IMR-90 (cell line): Measurements from ENCODE around the gene CLCN4. TPM values are rescaled to one million over a fixed set of nuclear protein-coding genes. Genes with fewer than 3 reads are reported as not detected.

Experiments used
- ATAC-seq: fragments of 200-7000 bp; cut with Tn5 transposase; 2 replicates; pipeline ENCODE4 v1.9.1; 2020; ENCODE audit warnings: low read depth, mild to moderate bottlenecking, moderate library complexity
- BruUV-seq: library from RNA; stranded (reverse); fragments of 400-500 nt; replicated peaks from 2 replicates; lab custom pipeline; 2021; lab: Mats Ljungman, UMichigan
- CTCF ChIA-PET: fragments of 300-600 bp; formaldehyde crosslinking; extraction: SDS; loops from one replicate; lab custom pipeline; 2021; ENCODE audit warnings: antibody characterized with exemption; lab: Yijun Ruan, JAX
- POLR2A ChIA-PET: fragments of 300-600 bp; sonication (Branson Sonifier 250); formaldehyde crosslinking; loops from one replicate; lab custom pipeline; 2022; ENCODE audit warnings: antibody characterized with exemption; ENCODE audit not compliant: unreplicated experiment; lab: Charles Lee
- DNase-seq: peaks from one replicate; pipeline ENCODE4 v3.0.0; 2013
- H2AFZ ChIP-seq: replicated peaks from 2 replicates; pipeline ENCODE3; 2013; ENCODE audit warnings: low read length, mild to moderate bottlenecking; ENCODE audit not compliant: poor library complexity
- H2AK5ac ChIP-seq: 2 replicates; pipeline ENCODE4 v1.6.1; 2013; ENCODE audit warnings: low read depth, low read length, inconsistent platforms
- H2AK9ac ChIP-seq: replicated peaks from 2 replicates; pipeline ENCODE3; 2013; ENCODE audit warnings: mild to moderate bottlenecking, low read depth, low read length, moderate library complexity; ENCODE audit not compliant: poor library complexity
- H2BK120ac ChIP-seq: 2 replicates; pipeline ENCODE4 v1.6.1; 2013; ENCODE audit warnings: low read depth, low read length, inconsistent platforms
- H2BK15ac ChIP-seq: 3 replicates; pipeline ENCODE4 v1.6.1; 2013; ENCODE audit warnings: low read depth, low read length, inconsistent platforms
- H2BK20ac ChIP-seq: 2 replicates; pipeline ENCODE4 v1.6.1; 2013; ENCODE audit warnings: low read depth, mild to moderate bottlenecking, inconsistent platforms, low read length, moderate library complexity
- H2BK5ac ChIP-seq: 2 replicates; pipeline ENCODE4 v1.6.1; 2013; ENCODE audit warnings: mild to moderate bottlenecking, low read depth, low read length, inconsistent platforms; ENCODE audit not compliant: poor library complexity, severe bottlenecking
- H3K14ac ChIP-seq: replicated peaks from 2 replicates; pipeline ENCODE4 v1.6.1; 2013; ENCODE audit warnings: low read depth, low read length, inconsistent platforms
- H3K18ac ChIP-seq: 2 replicates; pipeline ENCODE4 v1.6.1; 2013; ENCODE audit warnings: low read depth, low read length, control low read depth
- H3K23ac ChIP-seq: 2 replicates; pipeline ENCODE4 v1.6.1; 2013; ENCODE audit warnings: low read depth, low read length, inconsistent platforms
- H3K27ac ChIP-seq: 2 replicates; pipeline ENCODE4 v1.5.1; 2013; ENCODE audit warnings: mild to moderate bottlenecking, control low read depth, low read length; ENCODE audit not compliant: insufficient read depth
- H3K27me3 ChIP-seq: 2 replicates; pipeline ENCODE4 v1.6.1; 2013; ENCODE audit warnings: low read length; ENCODE audit not compliant: control insufficient read depth, insufficient read depth
- H3K36me3 ChIP-seq: 2 replicates; pipeline ENCODE4 v1.6.1; 2013; ENCODE audit warnings: low read length, mixed read lengths; ENCODE audit not compliant: control insufficient read depth, insufficient read depth
- H3K4ac ChIP-seq: 2 replicates; pipeline ENCODE4 v1.6.1; 2013; ENCODE audit warnings: low read depth, low read length, inconsistent platforms
- H3K4me1 ChIP-seq: 2 replicates; pipeline ENCODE4 v1.6.1; 2013; ENCODE audit warnings: low read length, mixed read lengths; ENCODE audit not compliant: control insufficient read depth, insufficient read depth
- H3K4me2 ChIP-seq: 2 replicates; pipeline ENCODE4 v1.6.1; 2013; ENCODE audit warnings: low read depth, mild to moderate bottlenecking, control low read depth, low read length, moderate library complexity
- H3K4me3 ChIP-seq: 2 replicates; pipeline ENCODE4 v1.5.1; 2013; ENCODE audit warnings: low read depth, mild to moderate bottlenecking, control low read depth, low read length, moderate library complexity; ENCODE audit not compliant: insufficient read depth
- H3K56ac ChIP-seq: 2 replicates; pipeline ENCODE4 v1.6.1; 2013; ENCODE audit warnings: low read length, inconsistent platforms; ENCODE audit not compliant: insufficient read depth; ENCODE audit errors: extremely low read depth
- H3K79me1 ChIP-seq, 2 experiments: 2 replicates each; pipeline ENCODE4 v1.6.1; 2013; ENCODE audit warnings: low read length in 2 of 2, inconsistent platforms in 1 of 2, low read depth in 1 of 2
- H3K9ac ChIP-seq: 2 replicates; pipeline ENCODE4 v1.6.1; 2013; ENCODE audit warnings: low read depth, low read length, control low read depth
- H3K9me1 ChIP-seq: 2 replicates; pipeline ENCODE4 v1.6.1; 2013; ENCODE audit warnings: low read length, inconsistent platforms; ENCODE audit not compliant: insufficient read depth
- H3K9me3 ChIP-seq: 2 replicates; pipeline ENCODE4 v1.6.1; 2013; ENCODE audit warnings: low read length; ENCODE audit not compliant: control insufficient read depth, insufficient read depth
- H4K20me1 ChIP-seq: 2 replicates; pipeline ENCODE4 v1.6.1; 2013; ENCODE audit warnings: low read length, inconsistent platforms; ENCODE audit not compliant: insufficient read depth
- H4K5ac ChIP-seq: 2 replicates; pipeline ENCODE4 v1.6.1; 2013; ENCODE audit warnings: mild to moderate bottlenecking, low read depth, low read length, control low read depth
- H4K8ac ChIP-seq, 2 experiments: 2 replicates each; pipeline ENCODE4 v1.6.1; 2013; ENCODE audit warnings: low read depth in 2 of 2, low read length in 2 of 2, control low read depth in 1 of 2, inconsistent platforms in 1 of 2
- H4K91ac ChIP-seq: 2 replicates; pipeline ENCODE4 v1.6.1; 2013; ENCODE audit warnings: low read depth, low read length, inconsistent platforms; ENCODE audit not compliant: insufficient read depth
- CEBPB ChIP-seq: IDR thresholded peaks from 2 replicates; pipeline ENCODE4 v1.6.1; 2012; ENCODE audit warnings: low read depth, low read length, improper control_type of control experiment
- CHD1 ChIP-seq: IDR thresholded peaks from 2 replicates; pipeline ENCODE4 v1.6.1; 2012; ENCODE audit warnings: low read depth, low read length, improper control_type of control experiment
- FOS ChIP-seq: fragments of 150-350 bp; IDR thresholded peaks from 2 replicates; pipeline ENCODE4 v1.6.1; 2016; ENCODE audit warnings: low read depth, low read length
- MAZ ChIP-seq: IDR thresholded peaks from 2 replicates; pipeline ENCODE4 v1.6.1; 2012; ENCODE audit warnings: low read depth, mild to moderate bottlenecking, low read length, improper control_type of control experiment, moderate library complexity, borderline replicate concordance
- MXI1 ChIP-seq: IDR thresholded peaks from 2 replicates; pipeline ENCODE4 v1.6.1; 2012; ENCODE audit warnings: low read depth, mild to moderate bottlenecking, low read length, moderate library complexity, borderline replicate concordance
- NFE2L2 ChIP-seq: fragments of 150-350 bp; IDR thresholded peaks from 2 replicates; pipeline ENCODE4 v1.6.1; 2016; ENCODE audit warnings: low read depth, mild to moderate bottlenecking, low read length
- POLR2A ChIP-seq: IDR thresholded peaks from 2 replicates; pipeline ENCODE4 v1.6.1; 2012; ENCODE audit warnings: mild to moderate bottlenecking, low read depth, low read length
- RAD21 ChIP-seq: IDR thresholded peaks from 2 replicates; pipeline ENCODE4 v1.6.1; 2012; ENCODE audit warnings: low read length, improper control_type of control experiment
- RFX5 ChIP-seq: IDR thresholded peaks from 2 replicates; pipeline ENCODE4 v1.8.0; 2012; ENCODE audit warnings: low read depth, mild to moderate bottlenecking, low read length, moderate library complexity
- SMC3 ChIP-seq: fragments of 150-350 bp; IDR thresholded peaks from 2 replicates; pipeline ENCODE4 v1.6.1; 2016; ENCODE audit warnings: low read depth, mild to moderate bottlenecking, antibody characterized with exemption, low read length, moderate library complexity
- WGBS, 2 experiments: methylation state at CpG; one replicate each; pipeline versions ENCODE4 v1.1.5 to v1.1.7; 2013; ENCODE audit warnings: missing lambda C conversion rate in 2 of 2; ENCODE audit not compliant: insufficient read length in 1 of 2; ENCODE audit errors: extremely low coverage in 2 of 2; 5-methylcytosine and 5-hydroxymethylcytosine counted together
- dilution Hi-C: fragments of 300-500 bp; cut with HindIII; formaldehyde crosslinking; loops from one replicate; pipeline ENCODE4 v1.14.3; 2018; ENCODE audit warnings: low sequenced_read_pairs; ENCODE audit not compliant: unreplicated experiment
- in situ Hi-C: fragments of 300-500 bp; cut with MboI; formaldehyde crosslinking; loops from 3 replicates; pipeline ENCODE4 v1.14.3; 2019; ENCODE audit warnings: low sequenced_read_pairs, inconsistent platforms, mixed read lengths
- intact Hi-C: fragments of 100-400 bp; cut with micrococcal nuclease; formaldehyde crosslinking; loops from 2 replicates; pipeline ENCODE4 v1.10.0; 2022
- polyA plus RNA-seq, 3 experiments: library from polyadenylated mRNA; depleted of rRNA; stranded (reverse); fragments of >200 nt; gene quantifications; 2 replicates each; pipeline ENCODE4 v1.2.3, GENCODE V29; 2012; ENCODE audit warnings: low replicate concordance in 1 of 3
- total RNA-seq: library from RNA; depleted of rRNA; stranded (reverse); fragments of >200 nt; gene quantifications from 2 replicates; pipeline ENCODE4 v1.2.3, GENCODE V29; 2012
- TF ChIP-seq, protein P1 (sequence below): fragments of 150-350 bp; IDR thresholded peaks from 2 replicates; pipeline ENCODE4 v1.6.1; 2017; ENCODE audit warnings: mild to moderate bottlenecking, antibody characterized with exemption, low read length, low read depth
- TF ChIP-seq, protein P2 (sequence below): conservative IDR thresholded peaks from 2 replicates; pipeline ENCODE4 v1.5.1; 2012; ENCODE audit warnings: mild to moderate bottlenecking, low read depth, low read length, improper control_type of control experiment
- TF ChIP-seq, protein P3 (sequence below): fragments of 150-350 bp; IDR thresholded peaks from 2 replicates; pipeline ENCODE4 v1.6.1; 2016; ENCODE audit warnings: low read depth, mild to moderate bottlenecking, low read length, moderate library complexity, borderline replicate concordance

CLCN4 gene
- total and polyA plus RNA-seq, 2 of the 4 experiments (the other 2 are of a cell fraction) = 2.2 to 4.5 TPM

DNA sequence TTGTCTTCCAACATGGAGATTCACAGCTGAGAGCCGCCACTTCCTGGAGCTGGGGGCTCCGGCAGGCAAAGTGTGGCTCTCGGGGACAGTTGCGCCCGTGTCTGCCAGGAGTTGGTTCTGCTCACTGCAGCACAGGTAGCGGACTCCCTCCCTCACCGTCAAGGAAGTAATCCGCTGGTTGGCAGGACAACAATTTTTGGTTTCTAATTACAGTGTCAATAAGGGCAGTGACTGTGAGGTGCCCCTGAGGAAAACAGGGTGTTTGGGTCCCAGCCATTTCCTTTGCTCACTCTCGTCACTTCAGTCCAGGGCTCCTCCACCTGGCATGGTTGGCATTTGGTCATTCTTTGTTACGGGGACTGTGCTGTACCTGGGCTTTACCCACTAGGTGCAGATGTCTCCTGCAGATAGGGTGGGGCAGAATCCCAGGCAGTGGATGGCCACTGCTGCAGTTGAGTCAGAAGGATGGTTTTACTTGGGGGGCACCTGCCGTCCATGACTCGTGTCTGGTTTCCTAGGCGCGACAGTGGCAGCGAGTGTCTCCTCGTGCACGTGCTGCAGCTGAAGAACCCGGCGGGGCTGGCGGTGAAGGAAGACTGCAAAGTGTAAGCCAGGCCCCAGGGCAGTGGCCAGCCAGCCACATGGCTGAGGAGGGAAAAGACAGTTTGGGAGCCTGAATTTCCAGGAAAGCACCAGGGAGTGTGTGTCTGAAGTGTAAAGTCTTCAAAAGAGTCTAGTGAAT, 32.1 kb upstream of the CLCN4 start:
- no peak overlapping the region for H3K56ac ChIP-seq
- POLR2A ChIA-PET = no interaction called here
- no peak overlapping the region for H4K8ac ChIP-seq
- H2BK20ac ChIP-seq = no peak overlapping the region
- TF ChIP-seq FOS = no peak
- no peak for TF ChIP-seq CHD1
- TF ChIP-seq SMC3 = no peak
- TF ChIP-seq RAD21 = no peak
- TF ChIP-seq, protein P1, sequence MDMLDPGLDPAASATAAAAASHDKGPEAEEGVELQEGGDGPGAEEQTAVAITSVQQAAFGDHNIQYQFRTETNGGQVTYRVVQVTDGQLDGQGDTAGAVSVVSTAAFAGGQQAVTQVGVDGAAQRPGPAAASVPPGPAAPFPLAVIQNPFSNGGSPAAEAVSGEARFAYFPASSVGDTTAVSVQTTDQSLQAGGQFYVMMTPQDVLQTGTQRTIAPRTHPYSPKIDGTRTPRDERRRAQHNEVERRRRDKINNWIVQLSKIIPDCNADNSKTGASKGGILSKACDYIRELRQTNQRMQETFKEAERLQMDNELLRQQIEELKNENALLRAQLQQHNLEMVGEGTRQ = no peak
- TF ChIP-seq RFX5 = no peak
- TF ChIP-seq MAZ = no peak
- TF ChIP-seq, protein P2, sequence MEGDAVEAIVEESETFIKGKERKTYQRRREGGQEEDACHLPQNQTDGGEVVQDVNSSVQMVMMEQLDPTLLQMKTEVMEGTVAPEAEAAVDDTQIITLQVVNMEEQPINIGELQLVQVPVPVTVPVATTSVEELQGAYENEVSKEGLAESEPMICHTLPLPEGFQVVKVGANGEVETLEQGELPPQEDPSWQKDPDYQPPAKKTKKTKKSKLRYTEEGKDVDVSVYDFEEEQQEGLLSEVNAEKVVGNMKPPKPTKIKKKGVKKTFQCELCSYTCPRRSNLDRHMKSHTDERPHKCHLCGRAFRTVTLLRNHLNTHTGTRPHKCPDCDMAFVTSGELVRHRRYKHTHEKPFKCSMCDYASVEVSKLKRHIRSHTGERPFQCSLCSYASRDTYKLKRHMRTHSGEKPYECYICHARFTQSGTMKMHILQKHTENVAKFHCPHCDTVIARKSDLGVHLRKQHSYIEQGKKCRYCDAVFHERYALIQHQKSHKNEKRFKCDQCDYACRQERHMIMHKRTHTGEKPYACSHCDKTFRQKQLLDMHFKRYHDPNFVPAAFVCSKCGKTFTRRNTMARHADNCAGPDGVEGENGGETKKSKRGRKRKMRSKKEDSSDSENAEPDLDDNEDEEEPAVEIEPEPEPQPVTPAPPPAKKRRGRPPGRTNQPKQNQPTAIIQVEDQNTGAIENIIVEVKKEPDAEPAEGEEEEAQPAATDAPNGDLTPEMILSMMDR = no peak
- TF ChIP-seq POLR2A = no peak
- TF ChIP-seq CEBPB = no peak
- no peak for TF ChIP-seq MXI1
- TF ChIP-seq, protein P3, sequence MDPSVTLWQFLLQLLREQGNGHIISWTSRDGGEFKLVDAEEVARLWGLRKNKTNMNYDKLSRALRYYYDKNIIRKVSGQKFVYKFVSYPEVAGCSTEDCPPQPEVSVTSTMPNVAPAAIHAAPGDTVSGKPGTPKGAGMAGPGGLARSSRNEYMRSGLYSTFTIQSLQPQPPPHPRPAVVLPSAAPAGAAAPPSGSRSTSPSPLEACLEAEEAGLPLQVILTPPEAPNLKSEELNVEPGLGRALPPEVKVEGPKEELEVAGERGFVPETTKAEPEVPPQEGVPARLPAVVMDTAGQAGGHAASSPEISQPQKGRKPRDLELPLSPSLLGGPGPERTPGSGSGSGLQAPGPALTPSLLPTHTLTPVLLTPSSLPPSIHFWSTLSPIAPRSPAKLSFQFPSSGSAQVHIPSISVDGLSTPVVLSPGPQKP = no peak
- no peak for TF ChIP-seq NFE2L2
- H3K4me1 ChIP-seq = no peaks in the 10 kb centered on the region
- intact Hi-C loops (no loop called here), in situ Hi-C loops (loop anchor here (25.0 kb wide), 2 partner anchors 237 to 1312 kb away; partner anchors contain the start of gene FAM9A), dilution Hi-C loops (no loop called here)
- no TSS peak for BruUV-seq
- no peak overlapping the region for H3K4me3 ChIP-seq
- H3K4me2 ChIP-seq = no peak overlapping the region
- H3K36me3 ChIP-seq = peaks cover 21% of the 10 kb centered on the region
- no peak overlapping the region for H2BK120ac ChIP-seq
- no peak overlapping the region for H2AK5ac ChIP-seq
- no peaks in the 10 kb centered on the region for H3K27me3 ChIP-seq
- H3K79me1 ChIP-seq = peaks cover 0 to 20% of the 10 kb centered on the region in 2 experiments; a peak in 1 of 4 replicates
- H3K9me1 ChIP-seq = no peaks in the 10 kb centered on the region
- no peaks in the 10 kb centered on the region; the same call in 1 of the 2 replicates for H3K9me3 ChIP-seq
- H3K14ac ChIP-seq = no peak overlapping the region
- H4K5ac ChIP-seq = no peak overlapping the region
- H3K23ac ChIP-seq = no peak overlapping the region
- H3K18ac ChIP-seq = no peak overlapping the region
- H4K20me1 ChIP-seq = no peaks in the 10 kb centered on the region; the same call in none of the 2 replicates
- no peak overlapping the region for H2AFZ ChIP-seq
- 89% methylated on average over 10 of the region's 20 CpGs; no CpG with 5 or more reads in 1 of the 2 experiments for WGBS, 2 experiments
- no peak overlapping the region for H2BK15ac ChIP-seq
- CTCF ChIA-PET = no interaction called here
- no peak overlapping the region for H3K4ac ChIP-seq
- H3K9ac ChIP-seq = no peak overlapping the region
- H2AK9ac ChIP-seq = no peak overlapping the region
- H4K91ac ChIP-seq = no peak overlapping the region
- no peak overlapping the region for H2BK5ac ChIP-seq
- DNase-seq (no peak), ATAC-seq (no peak)
- H3K27ac ChIP-seq = no peak overlapping the region
